ENCODE data around the gene STMN1.

DNA sequence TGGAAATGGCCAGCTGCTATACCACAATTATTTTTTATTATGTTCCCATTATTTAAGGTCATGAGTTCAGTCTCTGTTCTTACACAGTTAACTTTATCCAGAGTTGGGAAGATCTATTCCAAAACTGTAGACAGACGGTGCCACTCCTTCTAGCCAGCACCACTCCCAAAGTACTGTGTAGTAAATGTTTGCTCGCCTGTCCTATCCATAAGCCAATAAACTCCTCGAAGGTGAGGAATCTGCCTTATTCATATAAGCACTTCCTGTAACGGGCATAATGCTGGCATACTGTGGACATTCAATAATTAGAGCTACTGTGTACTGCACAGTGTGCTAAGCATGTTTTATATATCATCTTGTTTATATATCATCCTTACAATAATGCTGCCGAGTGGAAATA lies 26.1 kb upstream of the STMN1 start:
- no peak for TF ChIP-seq EZH2 (IDR thresholded peaks at IDR 0.05; ENCODE audit: borderline replicate concordance, low read length)
- TF ChIP-seq, protein P1, sequence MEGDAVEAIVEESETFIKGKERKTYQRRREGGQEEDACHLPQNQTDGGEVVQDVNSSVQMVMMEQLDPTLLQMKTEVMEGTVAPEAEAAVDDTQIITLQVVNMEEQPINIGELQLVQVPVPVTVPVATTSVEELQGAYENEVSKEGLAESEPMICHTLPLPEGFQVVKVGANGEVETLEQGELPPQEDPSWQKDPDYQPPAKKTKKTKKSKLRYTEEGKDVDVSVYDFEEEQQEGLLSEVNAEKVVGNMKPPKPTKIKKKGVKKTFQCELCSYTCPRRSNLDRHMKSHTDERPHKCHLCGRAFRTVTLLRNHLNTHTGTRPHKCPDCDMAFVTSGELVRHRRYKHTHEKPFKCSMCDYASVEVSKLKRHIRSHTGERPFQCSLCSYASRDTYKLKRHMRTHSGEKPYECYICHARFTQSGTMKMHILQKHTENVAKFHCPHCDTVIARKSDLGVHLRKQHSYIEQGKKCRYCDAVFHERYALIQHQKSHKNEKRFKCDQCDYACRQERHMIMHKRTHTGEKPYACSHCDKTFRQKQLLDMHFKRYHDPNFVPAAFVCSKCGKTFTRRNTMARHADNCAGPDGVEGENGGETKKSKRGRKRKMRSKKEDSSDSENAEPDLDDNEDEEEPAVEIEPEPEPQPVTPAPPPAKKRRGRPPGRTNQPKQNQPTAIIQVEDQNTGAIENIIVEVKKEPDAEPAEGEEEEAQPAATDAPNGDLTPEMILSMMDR (conservative IDR thresholded peaks at IDR 0.05 in 1 of 2, IDR thresholded peaks at IDR 0.05 in 1 of 2; ENCODE audit: extremely low read depth in 1 of 2, insufficient read depth in 1 of 2, low read depth in 1 of 2, low read length in 2 of 2) = no peak

Data from mammary epithelial cell (primary cell).